HAP-1 (cell line): ENCODE measurements around the gene ZFYVE28.

Source experiments
- DNase-seq, 2 experiments: peaks; one replicate each; pipeline ENCODE4 v3.0.0-alpha.2; 2016 to 2020; ENCODE audit warnings: low spot score in 2 of 2
- H3K27me3 ChIP-seq: fragments of 250-450 bp; sonication (Bioruptor Pico); 2 replicates; pipeline ENCODE4 v1.5.1; 2020; ENCODE audit warnings: low read depth, mild to moderate bottlenecking, moderate library complexity
- H3K36me3 ChIP-seq: fragments of 250-450 bp; sonication (Bioruptor Pico); replicated peaks from 2 replicates; pipeline ENCODE4 v1.5.1; 2020; ENCODE audit warnings: mild to moderate bottlenecking
- H3K4me1 ChIP-seq: fragments of 250-450 bp; sonication (Bioruptor Pico); 2 replicates; pipeline ENCODE4 v1.5.1; 2020; ENCODE audit warnings: mild to moderate bottlenecking
- H3K4me3 ChIP-seq: fragments of 250-450 bp; sonication (Bioruptor Pico); 2 replicates; pipeline ENCODE4 v1.5.1; 2020; ENCODE audit warnings: mild to moderate bottlenecking, moderate library complexity
- H3K9me3 ChIP-seq: fragments of 250-450 bp; sonication (Bioruptor Pico); 2 replicates; pipeline ENCODE4 v1.5.1; 2020; ENCODE audit warnings: mild to moderate bottlenecking, moderate library complexity
- in situ Hi-C: fragments of 300-500 bp; cut with MboI; formaldehyde crosslinking; loops from 3 replicates; pipeline ENCODE4 v1.14.3; 2020; ENCODE audit warnings: low sequenced_read_pairs, inconsistent platforms, mixed read lengths

The ZFYVE28 gene

GRCh38 chr4:2322227-2322626, 96.2 kb downstream of the ZFYVE28 start:
- Histone ChIP-seq H3K4me1 (no peaks in the 10 kb centered on the region), H3K27me3 (no peaks in the 10 kb centered on the region), H3K36me3 (no peaks in the 10 kb centered on the region), H3K9me3 (no peaks in the 10 kb centered on the region), H3K4me3 (no peak overlapping the region)
- no peak for DNase-seq
- in situ Hi-C loops: no loop called here

- Histone ChIP-seq H3K4me3 (no peak overlapping the region), H3K36me3 (no peaks in the 10 kb centered on the region), H3K4me1 (no peaks in the 10 kb centered on the region), H3K9me3 (no peaks in the 10 kb centered on the region), H3K27me3 (no peaks in the 10 kb centered on the region)
- in situ Hi-C loops: no loop called here
- no peak for DNase-seq
Measured at GRCh38 chr4:2321279-2322196, 96.9 kb downstream of the ZFYVE28 start.

- Histone ChIP-seq H3K4me3 (no peak overlapping the region), H3K36me3 (no peaks in the 10 kb centered on the region), H3K9me3 (no peaks in the 10 kb centered on the region), H3K4me1 (no peaks in the 10 kb centered on the region), H3K27me3 (no peaks in the 10 kb centered on the region)
- in situ Hi-C loops: no loop called here
- DNase-seq: no peak
Measured at GRCh38 chr4:2320746-2321145, 97.7 kb downstream of the ZFYVE28 start.

GRCh38 chr4:2320152-2320551, 98.3 kb downstream of the ZFYVE28 start:
- no peak for DNase-seq
- Histone ChIP-seq H3K27me3 (no peaks in the 10 kb centered on the region), H3K4me1 (no peaks in the 10 kb centered on the region), H3K36me3 (no peaks in the 10 kb centered on the region), H3K9me3 (no peaks in the 10 kb centered on the region), H3K4me3 (no peak overlapping the region)
- in situ Hi-C loops: no loop called here

- in situ Hi-C loops: no loop called here
- Histone ChIP-seq H3K4me3 (no peak overlapping the region), H3K9me3 (no peaks in the 10 kb centered on the region)
Measured at GRCh38 chr4:2318885-2319284, 99.6 kb downstream of the ZFYVE28 start.

GRCh38 chr4:2318476-2318875, 100.0 kb downstream of the ZFYVE28 start:
- Histone ChIP-seq H3K4me1 (no peaks in the 10 kb centered on the region), H3K4me3 (no peak overlapping the region), H3K36me3 (no peaks in the 10 kb centered on the region), H3K27me3 (no peaks in the 10 kb centered on the region), H3K9me3 (no peaks in the 10 kb centered on the region)
- in situ Hi-C loops: no loop called here
- no peak for DNase-seq

More at GRCh38 chr4:2318885-2319284, 99.6 kb downstream of the ZFYVE28 start:
- no peak for DNase-seq
- no peaks in the 10 kb centered on the region for H3K27me3 ChIP-seq
- H3K4me1 ChIP-seq: no peaks in the 10 kb centered on the region
- no peaks in the 10 kb centered on the region for H3K36me3 ChIP-seq

GRCh38 chr4:2313366-2313765, 105.1 kb downstream of the ZFYVE28 start:
- DNase-seq: no peak
- Histone ChIP-seq H3K27me3 (no peaks in the 10 kb centered on the region), H3K4me3 (no peak overlapping the region), H3K9me3 (no peaks in the 10 kb centered on the region; the same call in 1 of the 2 replicates), H3K36me3 (no peaks in the 10 kb centered on the region), H3K4me1 (no peaks in the 10 kb centered on the region)
- in situ Hi-C loops: no loop called here

GRCh38 chr4:2306773-2307410, 111.6 kb downstream of the ZFYVE28 start:
- in situ Hi-C loops: no loop called here
- no peak for DNase-seq
- Histone ChIP-seq H3K4me3 (no peak overlapping the region), H3K27me3 (no peaks in the 10 kb centered on the region), H3K36me3 (no peaks in the 10 kb centered on the region), H3K4me1 (no peaks in the 10 kb centered on the region), H3K9me3 (peaks cover 8% of the 10 kb centered on the region; the same call in 1 of the 2 replicates)

- Histone ChIP-seq H3K36me3 (no peaks in the 10 kb centered on the region), H3K4me1 (no peaks in the 10 kb centered on the region), H3K27me3 (no peaks in the 10 kb centered on the region), H3K9me3 (peaks cover 8% of the 10 kb centered on the region; the same call in 1 of the 2 replicates), H3K4me3 (no peak overlapping the region)
- no peak for DNase-seq
- in situ Hi-C loops: no loop called here
Measured at GRCh38 chr4:2305766-2306501, 112.5 kb downstream of the ZFYVE28 start.

- Histone ChIP-seq H3K9me3 (peaks cover 8% of the 10 kb centered on the region; the same call in 1 of the 2 replicates), H3K36me3 (no peaks in the 10 kb centered on the region), H3K4me1 (no peaks in the 10 kb centered on the region), H3K4me3 (no peak overlapping the region), H3K27me3 (no peaks in the 10 kb centered on the region)
- in situ Hi-C loops: no loop called here
- no peak for DNase-seq
Measured at GRCh38 chr4:2304877-2305561, 113.4 kb downstream of the ZFYVE28 start.

- in situ Hi-C loops: no loop called here
- H3K4me1 ChIP-seq: no peaks in the 10 kb centered on the region
- no peak for DNase-seq
Measured at GRCh38 chr4:2304321-2304876, 114.0 kb downstream of the ZFYVE28 start.

GRCh38 chr4:2303686-2304320, 114.6 kb downstream of the ZFYVE28 start:
- H3K4me1 ChIP-seq: no peaks in the 10 kb centered on the region
- H3K36me3 ChIP-seq: no peaks in the 10 kb centered on the region
- H3K27me3 ChIP-seq: no peaks in the 10 kb centered on the region
- no peak for DNase-seq
- no peak overlapping the region for H3K4me3 ChIP-seq
- peaks cover 8% of the 10 kb centered on the region; the same call in 1 of the 2 replicates for H3K9me3 ChIP-seq
- in situ Hi-C loops: no loop called here

More at GRCh38 chr4:2304321-2304876, 114.0 kb downstream of the ZFYVE28 start:
- Histone ChIP-seq H3K36me3 (no peaks in the 10 kb centered on the region), H3K4me3 (no peak overlapping the region), H3K27me3 (no peaks in the 10 kb centered on the region), H3K9me3 (peaks cover 8% of the 10 kb centered on the region; the same call in 1 of the 2 replicates)
